ENCODE measurements around the gene TMEM14A.
"Not testable (repeated sequence)": the region's sequence is repeated elsewhere in the genome, so short reads cannot be mapped to it uniquely, and the experiment has no call there.

Gene TMEM14A

DNA sequence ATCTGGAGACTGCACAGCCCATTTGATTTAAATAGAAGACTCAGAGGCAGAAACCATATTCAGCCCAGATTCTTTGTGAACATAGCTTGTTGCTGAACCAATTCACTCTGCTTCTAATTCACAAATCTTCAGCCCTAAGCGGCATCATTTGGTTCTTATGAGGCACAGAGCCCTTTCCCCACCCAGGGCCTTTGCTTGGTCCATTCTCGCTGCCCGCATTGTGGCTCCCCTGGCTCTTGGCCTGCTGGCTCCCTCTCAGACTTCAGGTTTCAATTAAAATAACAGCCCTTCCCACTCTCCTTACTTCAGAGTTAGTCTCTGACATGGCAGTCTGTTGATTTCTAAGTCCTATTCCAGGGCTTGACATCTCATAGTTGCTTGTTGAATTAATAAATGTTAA, 9.4 kb upstream of the TMEM14A start:
- DNase-seq = no peak

DNA sequence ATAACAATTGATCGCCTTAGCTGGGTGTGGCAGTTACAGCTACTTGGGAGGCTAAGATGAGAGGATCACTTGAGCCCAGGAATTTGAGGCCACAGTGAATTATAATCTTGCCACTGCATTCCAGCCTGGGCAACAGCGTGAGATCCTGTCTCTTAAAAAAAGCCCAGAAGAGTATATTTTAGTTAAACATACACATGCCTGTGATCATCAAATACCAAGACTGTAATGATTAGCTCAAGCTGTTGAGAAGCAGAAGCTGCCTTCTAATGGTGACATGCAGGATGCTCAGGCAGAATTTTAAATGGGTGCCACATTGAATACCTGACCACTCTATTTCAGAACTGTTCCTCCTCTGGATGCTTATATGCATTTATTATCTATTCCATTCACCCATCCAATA, 8.9 kb upstream of the TMEM14A start:
- no peak for DNase-seq

DNA sequence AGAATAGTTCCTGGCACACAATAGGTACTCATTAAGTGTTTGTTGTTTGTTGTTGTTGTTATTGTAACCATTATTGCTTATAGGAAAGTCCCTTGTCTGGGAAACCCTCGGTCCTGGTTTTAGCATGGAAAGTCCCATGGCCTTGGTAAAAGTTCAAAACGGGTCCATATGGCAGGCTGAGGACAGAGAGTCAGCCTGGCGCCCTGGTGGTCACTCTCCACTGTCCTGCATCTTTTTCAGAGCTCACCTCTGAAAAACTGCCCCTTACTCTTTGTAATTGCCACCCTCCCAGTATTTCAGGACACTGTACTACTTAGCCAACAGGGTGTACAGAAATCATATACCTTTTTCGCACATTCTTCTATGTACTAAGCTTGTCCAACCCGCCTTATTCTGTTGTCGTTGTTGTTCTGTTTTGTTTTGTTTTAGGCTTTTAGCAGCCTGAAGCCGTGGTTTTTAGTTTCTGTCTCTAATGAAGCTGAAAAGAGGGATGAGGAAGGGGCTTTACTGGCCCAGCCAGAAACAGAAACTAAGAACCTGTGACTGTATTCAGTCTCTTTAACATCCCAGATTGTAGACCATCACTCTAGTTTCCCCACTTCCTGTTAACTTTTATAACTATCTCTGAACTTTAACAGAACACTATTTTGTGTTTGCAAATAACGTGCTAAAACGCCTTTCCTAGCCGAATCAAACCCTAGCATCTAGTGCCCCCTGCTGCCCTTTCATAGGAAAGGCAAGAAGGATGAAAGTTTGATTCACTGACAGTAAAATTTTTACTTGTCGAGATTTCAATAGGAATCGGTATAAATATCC, 7.6 kb upstream of the TMEM14A start:
- peak; percentile 88 to 93 for DNase-seq

GRCh38 chr6:52663936-52664185, 7.1 kb upstream of the TMEM14A start:
- DNase-seq = no peak

DNA sequence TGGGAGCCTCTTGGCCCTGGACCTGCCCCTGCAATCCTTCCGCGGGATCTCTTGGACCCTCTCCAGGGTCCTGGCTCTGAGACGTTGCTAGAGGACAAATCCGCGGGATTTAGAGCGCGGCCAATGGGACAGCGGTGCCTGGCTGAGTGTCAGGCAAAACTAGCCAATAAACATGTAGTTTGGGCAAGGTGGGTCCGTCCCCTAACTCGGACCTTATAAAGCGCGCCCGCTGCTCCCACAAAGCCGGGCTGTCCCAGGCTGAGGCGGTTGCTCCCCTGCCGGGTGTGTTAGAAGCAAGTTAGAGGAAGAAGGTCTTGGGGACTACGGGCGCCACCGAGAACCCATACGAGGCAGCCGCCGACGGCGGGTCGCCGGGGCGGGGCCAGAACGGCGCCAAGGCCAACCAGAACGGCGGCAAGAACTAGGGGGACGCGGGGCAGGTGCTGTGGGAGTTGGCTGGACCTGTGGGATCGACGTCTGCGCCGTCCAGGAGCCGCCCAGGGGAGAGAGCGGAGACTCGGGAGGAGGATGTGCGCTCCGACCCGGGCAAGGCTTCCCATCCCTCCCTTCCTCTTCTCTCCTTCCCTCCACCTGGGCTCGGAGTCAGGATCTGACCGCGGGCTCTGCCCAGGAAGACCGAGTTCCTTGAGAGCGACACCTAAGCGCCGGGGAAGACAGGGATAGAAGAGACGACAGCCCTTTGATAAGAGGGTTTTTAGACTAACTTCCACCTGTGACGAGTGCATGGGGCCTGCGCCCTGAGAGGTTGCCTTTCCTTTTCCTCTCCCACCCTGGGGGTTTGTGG, 6.5 kb upstream of the TMEM14A start:
- peak; percentile 96 for DNase-seq

GRCh38 chr6:52664991-52665686, 5.8 kb upstream of the TMEM14A start:
- no peak for DNase-seq

DNA sequence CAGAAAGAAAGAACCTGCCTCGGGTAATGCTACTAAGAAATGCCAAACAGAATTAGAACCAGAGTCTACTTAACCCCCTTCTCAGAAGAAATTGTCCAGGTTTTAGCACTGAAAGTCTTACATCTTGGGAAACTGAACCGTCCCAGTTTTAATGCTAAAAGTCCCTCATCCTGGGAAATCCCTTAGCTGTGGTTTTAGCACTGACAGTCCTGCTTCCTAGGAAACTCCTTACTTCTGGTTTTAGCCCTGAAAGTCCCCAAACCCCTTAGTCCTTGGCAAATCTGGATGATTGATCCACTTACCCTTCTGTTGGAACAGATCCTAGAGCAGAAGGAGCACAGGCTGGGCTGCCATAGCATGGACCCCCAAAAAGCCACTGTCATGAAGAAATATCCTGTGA, 4.8 kb upstream of the TMEM14A start:
- DNase-seq = no peak

GRCh38 chr6:52666523-52666922, 4.4 kb upstream of the TMEM14A start:
- no peak for DNase-seq

GRCh38 chr6:52667572-52667971, 3.3 kb upstream of the TMEM14A start:
- DNase-seq = no peak

GRCh38 chr6:52671676-52672075, 763 bp downstream of the TMEM14A start:
- DNase-seq = no peak

DNA sequence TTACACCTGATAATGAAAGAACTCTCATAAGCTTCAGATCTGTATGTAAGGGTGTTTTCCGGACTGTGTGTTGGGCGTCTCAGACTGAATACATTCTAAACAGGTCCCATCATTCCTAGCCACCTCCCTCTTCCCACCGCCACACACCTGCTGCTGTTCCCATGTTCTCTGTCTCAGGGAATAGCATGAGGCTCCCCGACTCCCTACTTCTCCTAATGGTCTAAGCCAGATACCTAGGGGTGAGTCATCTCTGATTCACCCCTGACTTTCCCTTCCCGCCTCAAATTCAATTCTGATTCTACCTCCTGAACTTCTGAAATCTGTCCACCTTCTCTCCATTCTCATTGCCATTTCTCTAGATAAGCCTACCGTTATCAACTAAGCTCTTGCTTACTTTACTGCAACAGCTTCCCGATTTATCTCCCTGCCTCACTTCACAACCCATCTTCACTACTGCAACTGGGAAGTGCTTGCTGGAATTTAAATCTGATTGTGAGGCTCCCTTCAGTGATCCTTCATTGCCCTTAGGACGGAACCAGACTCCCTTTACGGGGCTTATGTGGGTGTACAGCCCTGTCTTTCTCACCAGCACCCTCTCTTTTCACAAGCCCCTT, 1.6 kb downstream of the TMEM14A start:
- DNase-seq = no peak

DNA sequence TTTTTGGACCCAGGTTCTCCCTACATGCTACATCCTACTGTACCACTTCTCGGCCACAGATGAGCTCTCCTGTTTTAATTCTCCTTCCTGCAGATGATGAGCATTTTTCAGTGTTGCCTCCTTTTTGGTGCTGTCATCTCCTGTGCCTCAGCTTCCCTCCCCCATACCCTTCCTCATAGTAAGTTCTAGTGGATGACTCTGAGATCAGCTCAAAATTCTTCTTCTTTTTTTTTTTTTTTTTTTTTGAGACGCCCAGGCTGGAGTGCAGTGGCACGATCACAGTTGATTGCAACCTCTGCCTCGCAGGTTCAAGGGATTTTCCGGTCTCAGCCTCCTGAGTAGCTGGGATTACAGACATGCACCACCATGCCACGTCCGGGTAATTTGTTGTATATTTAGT, 3.8 kb downstream of the TMEM14A start:
- no peak for DNase-seq

DNA sequence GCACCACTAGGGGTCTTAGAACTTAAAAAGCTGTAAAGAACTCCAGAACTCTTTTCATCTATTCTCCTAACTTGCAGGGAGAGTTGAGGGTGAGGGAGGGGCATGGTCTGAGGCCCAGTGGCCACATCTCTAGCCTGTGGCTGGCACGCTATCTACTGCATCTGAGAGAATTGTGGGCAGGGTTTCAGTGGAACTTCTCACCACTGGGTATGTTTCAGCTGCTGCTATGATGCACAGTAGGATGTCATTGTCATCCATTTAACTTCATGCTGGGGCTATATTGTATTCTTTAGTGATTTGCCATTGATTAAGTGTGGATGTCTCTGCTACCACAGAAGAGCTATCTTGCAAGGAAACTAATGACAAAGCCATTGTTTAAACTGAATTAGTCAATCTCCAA, 4.5 kb downstream of the TMEM14A start:
- no peak for DNase-seq

GRCh38 chr6:52676631-52677030, 5.7 kb downstream of the TMEM14A start:
- DNase-seq = not testable (repeated sequence)

- DNase-seq = no peak
These were observed 10.5 kb downstream of the TMEM14A start for GRCh38 chr6:52681416-52681815.

DNA sequence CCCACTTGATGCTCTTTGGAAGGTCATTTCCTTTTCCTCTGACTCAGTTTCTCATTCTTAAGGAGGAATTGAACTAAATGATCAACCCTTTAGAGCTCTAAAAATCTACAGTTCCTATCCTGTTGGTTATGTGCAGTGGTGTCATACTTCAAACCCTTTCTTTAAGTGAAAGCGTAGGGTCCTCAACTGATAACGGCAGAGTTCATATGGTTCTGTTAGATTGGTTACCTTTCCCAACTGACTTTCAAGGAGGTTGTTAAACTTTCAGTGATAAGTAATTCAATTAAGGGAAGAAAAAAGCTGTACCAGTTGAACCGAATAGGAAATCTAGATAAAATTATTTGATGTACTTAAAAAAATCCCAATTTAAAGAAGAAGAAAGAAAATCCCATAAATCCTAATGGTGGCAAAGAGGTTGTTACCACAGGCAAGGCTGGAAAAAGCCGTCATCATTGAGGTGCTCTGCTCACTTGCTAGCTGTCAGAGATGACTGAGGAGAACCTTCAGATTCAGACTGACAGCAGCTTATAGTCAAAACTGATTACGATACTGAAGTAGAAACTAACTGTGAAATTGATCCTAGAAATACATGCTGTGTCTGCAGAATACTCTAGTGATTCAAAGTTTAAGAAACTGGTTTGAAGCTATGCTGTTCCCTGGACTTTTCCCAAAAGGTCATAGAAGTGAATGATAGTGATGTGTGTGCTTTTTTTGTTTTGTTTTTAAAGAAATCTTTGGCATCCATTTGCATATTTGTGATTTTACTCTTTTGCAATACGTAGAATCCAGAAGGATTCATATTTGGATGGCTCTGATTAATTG, 16.2 kb downstream of the TMEM14A start:
- DNase-seq = no peak

DNA sequence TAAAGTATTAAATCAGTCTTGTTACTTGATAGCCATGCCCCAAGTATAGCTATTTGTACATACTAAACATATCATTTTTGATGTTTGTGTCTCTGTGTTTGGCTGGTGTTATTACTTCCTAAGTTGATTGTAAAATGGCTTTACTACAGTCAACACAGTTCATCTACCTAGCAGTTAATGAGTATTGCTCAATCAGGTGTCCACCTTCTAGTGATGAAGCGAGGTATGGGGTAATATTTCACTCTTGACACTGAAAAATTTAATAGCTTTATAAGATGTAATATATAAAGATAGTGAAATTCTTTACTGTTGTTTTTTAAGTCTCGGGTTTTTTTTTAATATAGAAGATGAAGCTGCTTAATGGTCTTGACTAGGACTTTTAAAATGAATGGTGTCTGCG, 18.9 kb downstream of the TMEM14A start:
- no peak for DNase-seq

DNA sequence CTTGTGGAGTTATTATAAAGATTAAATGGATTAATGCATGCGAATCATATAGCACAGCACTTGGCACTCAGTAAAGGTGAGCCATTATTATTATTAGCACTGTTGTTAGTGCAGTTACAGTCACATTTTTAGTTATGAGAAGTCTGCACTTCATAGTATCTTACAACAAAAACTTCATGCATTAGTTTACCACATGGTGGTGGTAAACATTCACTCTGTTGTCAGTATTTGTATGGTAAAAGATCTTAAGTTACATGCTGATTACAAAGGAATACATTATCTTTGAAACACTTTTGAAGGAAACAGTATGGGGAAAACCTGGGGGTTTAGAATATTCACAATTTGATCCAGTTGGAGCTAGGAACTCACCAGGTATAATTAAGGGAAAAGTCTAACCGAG, 20.8 kb downstream of the TMEM14A start:
- no peak for DNase-seq

DNA sequence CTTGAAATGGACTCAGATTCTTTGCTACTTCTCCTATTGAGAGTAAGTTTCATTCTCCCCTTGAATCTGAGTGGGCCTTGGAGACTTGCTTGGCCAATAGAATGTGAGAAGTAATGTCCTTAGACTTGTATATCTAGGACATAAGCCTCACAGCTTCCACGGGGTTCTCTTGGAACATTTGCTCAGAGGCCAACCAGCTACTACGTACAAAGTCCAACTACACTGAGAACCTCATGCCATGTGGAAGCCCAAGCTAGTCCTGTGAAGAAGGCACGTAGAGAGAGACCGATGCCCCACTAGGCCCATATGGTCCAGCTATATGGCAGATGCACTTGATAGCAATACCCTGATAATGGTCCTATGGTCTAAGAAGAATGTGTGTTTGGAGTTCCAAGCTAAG, 22.9 kb downstream of the TMEM14A start:
- no peak for DNase-seq

DNA sequence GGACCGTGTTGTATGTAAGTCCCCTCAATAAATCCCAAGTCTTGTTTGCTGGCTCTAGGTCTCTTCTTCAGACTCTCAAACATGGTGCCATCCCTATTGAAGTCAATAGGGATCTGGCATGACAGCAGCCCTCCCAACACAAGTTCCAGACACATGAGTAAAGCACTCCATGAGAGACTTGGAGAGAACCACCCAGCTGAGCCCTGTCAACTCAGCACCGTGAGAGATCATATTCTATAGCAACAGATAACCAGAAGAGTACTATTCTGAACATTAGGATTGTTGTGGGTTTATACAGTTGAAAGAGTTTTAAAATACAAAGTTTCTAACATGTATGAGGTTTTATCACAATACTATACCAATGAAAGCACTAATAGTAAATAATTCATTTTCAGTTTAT, 23.5 kb downstream of the TMEM14A start:
- no peak for DNase-seq

DNA sequence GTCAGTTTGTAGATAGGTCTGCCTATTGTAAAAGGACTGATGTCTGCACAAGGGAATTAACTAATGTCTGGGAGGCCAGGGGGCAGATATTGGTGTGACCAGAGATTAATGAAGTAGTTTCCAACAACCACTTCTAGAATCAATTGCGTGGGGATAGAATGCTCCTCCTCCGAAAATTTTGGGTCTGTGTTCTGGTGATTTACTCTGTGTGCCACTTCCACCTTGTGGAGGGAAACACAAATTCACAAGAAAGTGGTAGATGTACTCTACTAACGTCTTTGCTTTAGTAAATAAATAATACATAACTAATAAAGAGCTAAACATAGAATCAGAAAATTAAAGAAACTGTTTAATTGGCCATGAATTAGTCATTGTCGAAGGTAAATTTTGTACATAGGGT, 25.5 kb downstream of the TMEM14A start:
- no peak for DNase-seq

- DNase-seq = peak; percentile 2 to 11
These were observed 27.0 kb downstream of the TMEM14A start for GRCh38 chr6:52697903-52698302.

DNA sequence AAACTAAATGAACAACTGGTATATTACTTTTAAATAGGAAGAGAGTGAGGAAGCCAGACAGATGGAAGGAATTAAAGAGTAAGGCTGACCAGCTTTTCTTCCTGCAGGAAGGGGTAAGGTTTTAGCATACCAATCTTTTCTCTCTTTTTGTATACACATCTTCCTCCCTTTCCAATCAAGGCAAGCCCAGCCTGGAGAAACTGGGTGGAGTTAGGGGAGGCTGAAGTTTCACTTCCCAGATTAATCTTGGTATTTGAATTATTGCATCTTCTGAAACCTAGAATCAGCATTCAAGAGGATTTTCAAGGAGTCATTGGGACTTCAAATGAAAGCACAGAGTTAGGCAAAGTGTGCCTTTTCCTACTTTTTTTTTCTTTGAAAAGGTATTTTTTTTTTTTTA, 33.1 kb downstream of the TMEM14A start:
- no peak for DNase-seq

Data from Kasumi-1 (cell line).